GM18909 (cell line): ENCODE data around the gene PTPRN2.
"Not testable (repeated sequence)": the region's sequence is repeated elsewhere in the genome, so short reads cannot be mapped to it uniquely, and the experiment has no call there.

Experiments
- ATAC-seq: cut with Tn5 transposase; IDR thresholded peaks from one replicate; pipeline ENCODE4 v1.9.1; 2021; ENCODE audit warnings: mild to moderate bottlenecking; ENCODE audit not compliant: unreplicated experiment, poor library complexity

PTPRN2 gene

GRCh38 chr7:158321936-158322615 lies 265.5 kb downstream of the PTPRN2 start:
- no peak for ATAC-seq

- no peak for ATAC-seq
Observed at GRCh38 chr7:158321056-158321700, 266.4 kb downstream of the PTPRN2 start.

- no peak for ATAC-seq
Observed at GRCh38 chr7:158320328-158320727, 267.3 kb downstream of the PTPRN2 start.

GRCh38 chr7:158318511-158318913 lies 269.1 kb downstream of the PTPRN2 start:
- no peak for ATAC-seq

GRCh38 chr7:158317238-158318205 lies 270.1 kb downstream of the PTPRN2 start:
- no peak for ATAC-seq

- no peak for ATAC-seq
Observed at GRCh38 chr7:158316466-158317031, 271.1 kb downstream of the PTPRN2 start.

- ATAC-seq = no peak
Observed at GRCh38 chr7:158315881-158316280, 271.7 kb downstream of the PTPRN2 start.

- ATAC-seq = no peak
Observed at GRCh38 chr7:158315326-158315725, 272.3 kb downstream of the PTPRN2 start.

- no peak for ATAC-seq
Observed at GRCh38 chr7:158314394-158314793, 273.2 kb downstream of the PTPRN2 start.

- ATAC-seq = no peak
Observed at GRCh38 chr7:158313931-158314330, 273.7 kb downstream of the PTPRN2 start.

GRCh38 chr7:158312789-158313188 lies 274.8 kb downstream of the PTPRN2 start:
- ATAC-seq = no peak

GRCh38 chr7:158311791-158312190 lies 275.8 kb downstream of the PTPRN2 start:
- ATAC-seq = no peak

GRCh38 chr7:158310924-158311666 lies 276.5 kb downstream of the PTPRN2 start:
- ATAC-seq = no peak

- ATAC-seq = no peak
Observed at GRCh38 chr7:158309868-158310763, 277.5 kb downstream of the PTPRN2 start.

- no peak for ATAC-seq
Observed at GRCh38 chr7:158308001-158308400, 279.6 kb downstream of the PTPRN2 start.

- not testable (repeated sequence) for ATAC-seq
Observed at GRCh38 chr7:158304072-158304471, 283.6 kb downstream of the PTPRN2 start.

- ATAC-seq = no peak
Observed at GRCh38 chr7:158303121-158303520, 284.5 kb downstream of the PTPRN2 start.

- no peak for ATAC-seq
Observed at GRCh38 chr7:158302274-158303070, 285.2 kb downstream of the PTPRN2 start.
